ENCODE data around the gene PIGT. TPM values are rescaled to one million over a fixed set of nuclear protein-coding genes. Genes with fewer than 3 reads are reported as not detected.
A peak's percentile ranks its signal among the peaks of the same experiment; 100 is the strongest.

The PIGT gene
- total RNA-seq (2012; rRNA removed), result 21.5 and 40.6 TPM in 2 replicates

DNA sequence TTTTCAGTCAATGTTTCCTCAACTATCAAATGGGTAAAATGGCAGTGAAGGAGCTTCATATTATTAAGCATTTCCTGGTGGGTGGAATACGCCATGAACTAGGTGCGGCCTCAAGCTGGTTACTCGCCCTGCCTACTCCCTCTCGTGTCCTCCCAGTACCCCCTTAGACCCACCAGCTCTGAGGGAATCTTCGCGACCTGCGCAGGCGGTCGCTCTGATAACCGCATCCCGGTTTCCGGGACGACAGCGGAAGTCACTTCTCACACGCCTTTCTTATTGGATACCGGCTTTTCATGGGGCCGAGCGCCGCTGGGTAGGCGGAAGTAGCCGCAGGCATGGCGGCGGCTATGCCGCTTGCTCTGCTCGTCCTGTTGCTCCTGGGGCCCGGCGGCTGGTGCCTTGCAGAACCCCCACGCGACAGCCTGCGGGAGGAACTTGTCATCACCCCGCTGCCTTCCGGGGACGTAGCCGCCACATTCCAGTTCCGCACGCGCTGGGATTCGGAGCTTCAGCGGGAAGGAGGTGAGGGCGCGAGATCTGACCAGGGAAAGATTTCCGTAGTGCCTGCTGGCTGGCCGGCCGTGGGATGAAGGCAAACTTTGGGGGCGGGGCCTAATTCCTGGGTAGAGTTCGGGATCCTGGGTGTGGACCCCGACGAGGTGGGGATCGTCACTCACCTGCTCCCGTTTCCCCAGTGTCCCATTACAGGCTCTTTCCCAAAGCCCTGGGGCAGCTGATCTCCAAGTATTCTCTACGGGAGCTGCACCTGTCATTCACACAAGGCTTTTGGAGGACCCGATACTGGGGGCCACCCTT is at the start of gene PIGT:
PIGT (plus strand) TSS at position 320 of the 816 bp plus-strand sequence; CDS start at position 336, 16 bp downstream.
- H3K4me1 ChIP-seq (ENCODE audit: control insufficient read depth, insufficient read depth, low read length), result peaks cover 34% of the 10 kb centered on the region
- peak within 1 kb of the TSS; percentile 93 for H3K9ac ChIP-seq (ENCODE audit: low read depth, low read length)
- H3K4me3 ChIP-seq (ENCODE audit: low read length), result peak within 1 kb of the TSS; percentile 93
- no peaks in the 10 kb centered on the region for H3K9me3 ChIP-seq (replicated peaks; ENCODE audit: low read length)
- peaks cover 17% of the 10 kb centered on the region for H3K36me3 ChIP-seq (ENCODE audit: insufficient read depth, low read length)
- H3K27me3 ChIP-seq (ENCODE audit: control insufficient read depth, insufficient read depth, low read length), result no peaks in the 10 kb centered on the region
- H3K4me2 ChIP-seq (ENCODE audit: low read length), result peak within 1 kb of the TSS; percentile 88

GRCh38 chr20:45366192-45366591 is 49.7 kb upstream of the PIGT start:
- H3K4me1 ChIP-seq (ENCODE audit: control insufficient read depth, insufficient read depth, low read length), result peaks cover 10% of the 10 kb centered on the region
- no peak overlapping the region for H3K4me3 ChIP-seq (ENCODE audit: low read length)

DNA sequence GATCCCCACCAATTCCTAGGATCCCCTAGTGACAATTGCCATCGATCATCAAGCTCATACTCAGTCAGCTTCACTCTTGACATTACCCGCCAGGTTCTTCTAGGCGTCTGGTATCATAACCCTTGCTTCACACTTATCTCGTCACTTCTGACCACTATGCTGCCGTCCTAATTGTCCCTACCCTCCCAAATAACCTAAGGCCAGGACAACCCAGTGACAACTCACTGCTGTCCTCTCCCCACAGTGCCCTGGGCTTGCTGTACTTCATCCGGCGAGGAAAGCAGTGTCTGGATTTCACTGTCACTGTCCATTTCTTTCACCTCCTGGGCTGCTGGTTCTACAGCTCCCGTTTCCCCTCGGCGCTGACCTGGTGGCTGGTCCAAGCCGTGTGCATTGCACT is 49.3 kb upstream of the PIGT start:
- Histone ChIP-seq H3K36me3 (ENCODE audit: insufficient read depth, low read length) (peaks cover 36% of the 10 kb centered on the region), H3K9ac (ENCODE audit: low read depth, low read length) (no peak overlapping the region), H3K4me2 (ENCODE audit: low read length) (no peak overlapping the region), H3K4me1 (ENCODE audit: control insufficient read depth, insufficient read depth, low read length) (peaks cover 10% of the 10 kb centered on the region), H3K27me3 (ENCODE audit: control insufficient read depth, insufficient read depth, low read length) (no peaks in the 10 kb centered on the region), H3K4me3 (ENCODE audit: low read length) (no peak overlapping the region), H3K9me3 (replicated peaks; ENCODE audit: low read length) (no peaks in the 10 kb centered on the region)

More at GRCh38 chr20:45366192-45366591, 49.7 kb upstream of the PIGT start:
- H3K9me3 ChIP-seq (replicated peaks; ENCODE audit: low read length), result no peaks in the 10 kb centered on the region
- H3K9ac ChIP-seq (ENCODE audit: low read depth, low read length), result no peak overlapping the region
- H3K4me2 ChIP-seq (ENCODE audit: low read length), result no peak overlapping the region
- H3K27me3 ChIP-seq (ENCODE audit: control insufficient read depth, insufficient read depth, low read length), result no peaks in the 10 kb centered on the region
- peaks cover 36% of the 10 kb centered on the region for H3K36me3 ChIP-seq (ENCODE audit: insufficient read depth, low read length)

- Histone ChIP-seq H3K4me2 (ENCODE audit: low read length) (no peak overlapping the region), H3K4me3 (ENCODE audit: low read length) (no peak overlapping the region), H3K36me3 (ENCODE audit: insufficient read depth, low read length) (peaks cover 36% of the 10 kb centered on the region), H3K27me3 (ENCODE audit: control insufficient read depth, insufficient read depth, low read length) (no peaks in the 10 kb centered on the region), H3K4me1 (ENCODE audit: control insufficient read depth, insufficient read depth, low read length) (peaks cover 10% of the 10 kb centered on the region), H3K9me3 (replicated peaks; ENCODE audit: low read length) (no peaks in the 10 kb centered on the region), H3K9ac (ENCODE audit: low read depth, low read length) (no peak overlapping the region)
These were observed 48.8 kb upstream of the PIGT start for GRCh38 chr20:45367126-45367525.

- H3K4me3 ChIP-seq (ENCODE audit: low read length), result no peak overlapping the region
- peaks cover 13% of the 10 kb centered on the region for H3K4me1 ChIP-seq (ENCODE audit: control insufficient read depth, insufficient read depth, low read length)
- H3K9ac ChIP-seq (ENCODE audit: low read depth, low read length), result no peak overlapping the region
- H3K4me2 ChIP-seq (ENCODE audit: low read length), result no peak overlapping the region
- H3K9me3 ChIP-seq (replicated peaks; ENCODE audit: low read length), result no peaks in the 10 kb centered on the region
- peaks cover 36% of the 10 kb centered on the region for H3K36me3 ChIP-seq (ENCODE audit: insufficient read depth, low read length)
- H3K27me3 ChIP-seq (ENCODE audit: control insufficient read depth, insufficient read depth, low read length), result no peaks in the 10 kb centered on the region
These were observed 47.5 kb upstream of the PIGT start for GRCh38 chr20:45368221-45368980.

- H3K4me2 ChIP-seq (ENCODE audit: low read length), result no peak overlapping the region
- no peak overlapping the region for H3K4me3 ChIP-seq (ENCODE audit: low read length)
- H3K27me3 ChIP-seq (ENCODE audit: control insufficient read depth, insufficient read depth, low read length), result no peaks in the 10 kb centered on the region
- peaks cover 31% of the 10 kb centered on the region for H3K36me3 ChIP-seq (ENCODE audit: insufficient read depth, low read length)
- H3K4me1 ChIP-seq (ENCODE audit: control insufficient read depth, insufficient read depth, low read length), result peaks cover 7% of the 10 kb centered on the region
- H3K9me3 ChIP-seq (replicated peaks; ENCODE audit: low read length), result no peaks in the 10 kb centered on the region
- H3K9ac ChIP-seq (ENCODE audit: low read depth, low read length), result no peak overlapping the region
These were observed 45.3 kb upstream of the PIGT start for GRCh38 chr20:45370571-45371160.

DNA sequence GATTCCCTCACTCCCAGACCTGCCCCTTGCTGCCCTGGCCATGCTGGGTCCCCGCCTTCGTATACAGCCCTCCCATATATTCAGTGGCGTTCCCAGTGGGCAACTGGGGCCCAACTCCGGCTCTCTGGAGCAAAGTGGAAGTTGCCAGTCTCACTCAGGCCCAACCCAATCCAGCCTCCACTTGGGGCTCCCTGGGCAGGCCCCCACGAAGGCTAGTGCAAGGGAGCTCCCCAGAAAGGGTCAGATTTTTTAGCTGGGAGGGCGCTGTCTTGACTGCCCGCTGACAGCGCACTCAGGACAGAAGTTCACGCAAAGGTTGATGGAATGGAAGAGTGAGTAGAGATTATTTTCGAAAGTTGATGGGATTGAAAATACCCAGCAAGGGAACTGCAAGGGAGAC is 43.7 kb upstream of the PIGT start:
- peak overlapping the region; percentile 83 for H3K4me2 ChIP-seq (ENCODE audit: low read length)
- no peak overlapping the region for H3K9ac ChIP-seq (ENCODE audit: low read depth, low read length)
- H3K4me3 ChIP-seq (ENCODE audit: low read length), result peak overlapping the region; percentile 67
- H3K27me3 ChIP-seq (ENCODE audit: control insufficient read depth, insufficient read depth, low read length), result no peaks in the 10 kb centered on the region
- peaks cover 7% of the 10 kb centered on the region for H3K4me1 ChIP-seq (ENCODE audit: control insufficient read depth, insufficient read depth, low read length)
- H3K36me3 ChIP-seq (ENCODE audit: insufficient read depth, low read length), result peaks cover 15% of the 10 kb centered on the region
- no peaks in the 10 kb centered on the region for H3K9me3 ChIP-seq (replicated peaks; ENCODE audit: low read length)

DNA sequence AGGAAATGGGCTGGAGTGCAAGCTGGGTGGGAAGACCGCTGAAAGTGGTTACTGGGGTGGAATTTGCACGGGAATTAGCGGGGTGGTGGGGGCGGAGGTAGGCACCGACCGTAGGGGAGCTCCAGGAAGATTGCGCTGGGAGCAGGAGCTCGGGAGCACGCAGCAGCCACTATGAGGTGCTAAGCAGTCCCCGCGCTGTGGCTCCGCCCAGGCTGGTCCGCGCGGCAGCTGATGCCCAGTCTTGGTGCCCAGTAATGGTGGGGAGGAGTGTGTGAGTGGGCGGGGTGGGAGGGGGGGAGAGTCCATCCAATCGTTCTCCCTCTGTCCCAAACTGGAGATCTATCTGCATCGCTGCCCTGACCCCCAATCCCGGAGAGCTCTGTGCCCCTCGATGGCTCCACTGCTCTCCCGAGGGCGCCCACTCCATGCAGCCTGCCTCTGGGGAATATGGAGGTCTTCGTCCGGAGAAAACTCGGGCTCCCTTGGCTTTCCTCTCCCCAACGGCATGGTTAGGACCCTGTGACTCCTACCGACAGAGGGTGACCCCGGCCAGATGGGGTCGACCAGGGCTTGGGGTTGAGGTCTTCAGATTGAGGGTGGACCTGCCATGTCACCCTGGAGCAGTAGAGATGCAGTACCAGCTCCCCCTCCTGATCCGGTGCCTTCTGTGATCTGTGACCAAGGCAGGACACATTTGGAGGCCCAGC is 43.1 kb upstream of the PIGT start:
- Histone ChIP-seq H3K4me3 (ENCODE audit: low read length) (peak overlapping the region; percentile 67), H3K9ac (ENCODE audit: low read depth, low read length) (no peak overlapping the region), H3K27me3 (ENCODE audit: control insufficient read depth, insufficient read depth, low read length) (no peaks in the 10 kb centered on the region)

GRCh38 chr20:45373353-45374100 is 42.4 kb upstream of the PIGT start:
- Histone ChIP-seq H3K27me3 (ENCODE audit: control insufficient read depth, insufficient read depth, low read length) (no peaks in the 10 kb centered on the region), H3K9me3 (replicated peaks; ENCODE audit: low read length) (no peaks in the 10 kb centered on the region), H3K4me2 (ENCODE audit: low read length) (peak overlapping the region; percentile 83), H3K4me1 (ENCODE audit: control insufficient read depth, insufficient read depth, low read length) (peaks cover 7% of the 10 kb centered on the region), H3K36me3 (ENCODE audit: insufficient read depth, low read length) (peaks cover 2% of the 10 kb centered on the region), H3K4me3 (ENCODE audit: low read length) (peak overlapping the region; percentile 67), H3K9ac (ENCODE audit: low read depth, low read length) (peak overlapping the region; percentile 35)

More for the DNA sequence above, 43.1 kb upstream of the PIGT start:
- H3K4me1 ChIP-seq (ENCODE audit: control insufficient read depth, insufficient read depth, low read length), result peaks cover 7% of the 10 kb centered on the region
- peaks cover 10% of the 10 kb centered on the region for H3K36me3 ChIP-seq (ENCODE audit: insufficient read depth, low read length)
- peak overlapping the region; percentile 83 for H3K4me2 ChIP-seq (ENCODE audit: low read length)
- no peaks in the 10 kb centered on the region for H3K9me3 ChIP-seq (replicated peaks; ENCODE audit: low read length)

GRCh38 chr20:45374101-45374467 is 41.9 kb upstream of the PIGT start:
- Histone ChIP-seq H3K9me3 (replicated peaks; ENCODE audit: low read length) (no peaks in the 10 kb centered on the region), H3K36me3 (ENCODE audit: insufficient read depth, low read length) (no peaks in the 10 kb centered on the region), H3K4me1 (ENCODE audit: control insufficient read depth, insufficient read depth, low read length) (peaks cover 7% of the 10 kb centered on the region), H3K27me3 (ENCODE audit: control insufficient read depth, insufficient read depth, low read length) (no peaks in the 10 kb centered on the region), H3K4me3 (ENCODE audit: low read length) (no peak overlapping the region), H3K4me2 (ENCODE audit: low read length) (peak overlapping the region; percentile 83), H3K9ac (ENCODE audit: low read depth, low read length) (no peak overlapping the region)

All from skeletal muscle satellite cell (primary cell).